ENCODE results near the gene ALPK1.
A peak's percentile ranks its signal among the peaks of the same experiment; 100 is the strongest.
"Not testable (repeated sequence)": the region's sequence is repeated elsewhere in the genome, so short reads cannot be mapped to it uniquely, and the experiment has no call there.

The ALPK1 gene

DNA sequence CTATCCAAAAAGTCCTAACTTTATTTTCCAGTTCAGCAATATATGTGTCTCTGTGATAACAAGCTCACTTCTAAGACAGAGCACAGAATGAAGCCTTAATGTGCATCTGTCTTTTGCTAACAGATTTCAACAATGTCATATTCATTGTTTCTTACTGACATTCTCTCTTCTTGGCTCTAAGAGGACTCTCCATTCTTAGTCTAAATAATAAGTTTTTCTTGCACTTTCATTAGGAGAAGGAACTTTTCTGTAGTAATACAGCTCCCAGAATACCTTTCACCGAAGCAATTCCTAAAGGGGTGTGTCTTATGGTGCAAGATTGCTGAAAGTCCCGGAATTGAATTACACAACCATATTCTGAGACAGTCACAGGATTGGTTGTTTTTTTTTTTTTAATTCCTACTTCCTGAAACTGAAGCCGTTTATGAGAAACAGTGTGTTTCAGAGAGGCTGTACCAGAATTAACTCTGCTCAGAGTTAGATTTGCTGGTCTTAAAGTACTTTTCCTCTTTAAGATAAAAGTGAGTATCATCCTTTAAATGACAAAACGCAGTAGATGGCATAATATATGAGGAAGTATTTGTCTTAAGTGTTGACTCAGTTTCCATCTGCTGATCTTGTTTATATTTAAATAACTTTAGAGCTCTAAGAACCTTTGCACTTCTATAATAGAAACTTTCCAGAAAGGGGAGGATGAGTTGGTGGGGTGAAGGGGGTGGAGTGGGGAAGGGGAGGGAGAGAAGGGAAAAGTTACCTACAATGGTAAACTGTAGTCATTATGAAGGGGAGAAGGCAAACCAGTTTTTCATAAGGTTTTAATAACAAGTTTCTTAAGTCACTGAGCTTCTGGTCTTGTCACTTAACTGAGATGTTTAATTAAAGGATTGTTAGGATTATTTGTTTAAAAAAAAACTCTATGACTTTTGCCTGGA lies at the start of gene ALPK1:
Gene ALPK1, plus strand, starts transcription at position 421 of the 932 bp plus-strand sequence.
- peak in 1 of 2 donors; percentile 59 for DNase-seq

DNA sequence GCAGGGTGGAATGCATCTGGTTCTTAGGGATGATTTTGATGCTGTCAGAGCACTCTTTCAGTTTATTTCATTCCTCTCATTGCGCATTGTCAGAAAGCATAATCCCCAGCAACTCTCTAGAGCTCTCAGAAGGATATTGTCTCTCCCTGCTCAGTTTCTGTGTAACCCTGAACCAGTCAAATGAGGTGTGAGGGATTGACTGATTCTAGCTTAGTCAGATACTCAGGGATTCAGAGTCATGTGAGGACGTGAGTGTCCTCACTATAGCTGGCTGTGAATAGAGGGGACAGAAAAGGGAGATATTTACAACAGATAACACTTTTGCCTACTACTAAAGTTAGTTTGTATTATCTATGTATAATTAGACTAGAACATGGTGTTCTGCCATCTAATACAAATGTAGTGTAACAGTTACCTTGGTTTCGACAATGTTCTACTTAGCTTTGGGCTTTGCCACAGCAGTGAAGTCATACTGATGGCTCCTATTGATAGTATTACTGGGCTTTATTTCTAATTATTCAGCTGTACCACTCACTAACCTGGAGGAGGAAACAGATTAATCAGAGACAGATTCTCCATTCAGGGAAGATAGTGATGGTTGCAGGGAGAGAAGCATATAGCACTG lies 46.0 kb upstream of the ALPK1 start:
- DNase-seq, result no peak

DNA sequence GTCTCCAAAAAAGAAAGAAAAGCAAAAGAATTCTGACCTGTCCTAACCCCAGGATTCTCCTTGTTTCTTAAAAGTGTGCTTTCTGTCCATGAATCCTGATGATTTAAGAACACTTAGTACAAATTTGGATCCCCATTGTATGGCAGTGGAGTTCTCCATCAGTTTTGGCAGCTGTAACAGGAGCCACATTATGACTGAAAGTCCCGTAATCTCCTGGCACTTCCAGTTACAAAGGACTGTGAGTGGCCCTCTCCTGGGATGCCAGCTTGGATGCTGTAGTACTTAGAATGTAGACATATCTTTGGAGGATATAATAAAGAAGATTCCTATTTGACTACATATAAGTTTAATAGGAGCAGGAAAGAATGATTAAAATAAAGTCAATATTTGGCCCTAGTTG lies 44.9 kb upstream of the ALPK1 start:
- no peak for DNase-seq

DNA sequence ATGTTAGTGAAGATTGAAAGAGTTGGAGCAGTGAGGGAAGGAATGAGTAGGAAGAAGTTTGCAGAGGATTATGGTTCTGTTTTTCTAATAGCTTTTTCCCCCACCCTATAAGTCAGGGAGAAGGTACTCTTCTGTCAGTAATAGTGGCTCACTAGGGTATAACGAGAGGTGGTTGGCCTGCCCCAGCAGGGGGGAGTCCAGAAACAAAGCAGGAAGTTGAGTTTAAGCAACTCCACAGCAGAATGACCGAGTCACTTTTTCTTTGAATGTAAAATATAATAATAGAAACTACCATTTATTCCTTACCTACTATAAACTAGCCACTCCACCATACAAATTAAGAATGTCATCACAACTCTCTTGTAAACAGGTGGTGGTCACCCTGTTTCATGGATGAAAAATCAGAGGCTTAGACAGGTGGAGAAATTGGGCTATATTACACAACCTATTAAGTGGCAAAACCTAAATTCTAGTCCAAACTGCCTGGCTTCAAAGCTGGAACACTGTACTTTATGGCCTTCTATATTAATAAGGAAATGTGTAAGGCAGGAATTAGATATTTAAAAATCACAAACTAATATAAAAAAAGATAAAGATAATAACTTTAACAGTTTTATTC lies 43.7 kb upstream of the ALPK1 start:
- no peak for DNase-seq

DNA sequence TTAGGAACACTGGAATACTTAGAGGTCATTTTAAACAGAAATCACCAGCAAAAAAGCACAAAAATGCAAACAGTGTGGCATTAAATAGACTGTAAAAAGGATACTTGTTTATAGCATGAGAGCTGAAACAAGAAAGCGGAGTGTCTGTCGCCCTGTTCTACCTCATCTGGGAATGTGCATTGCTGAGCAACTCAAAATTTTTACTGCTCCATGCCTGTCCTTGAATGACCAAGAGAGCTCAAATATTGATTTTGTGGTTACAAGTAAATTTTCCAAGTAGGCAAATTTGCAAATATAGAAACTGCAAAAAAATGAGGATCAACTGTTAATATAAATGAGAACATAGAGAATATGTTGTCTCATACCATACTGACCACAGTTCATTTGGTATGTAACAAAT lies 40.1 kb upstream of the ALPK1 start:
- no peak for DNase-seq

DNA sequence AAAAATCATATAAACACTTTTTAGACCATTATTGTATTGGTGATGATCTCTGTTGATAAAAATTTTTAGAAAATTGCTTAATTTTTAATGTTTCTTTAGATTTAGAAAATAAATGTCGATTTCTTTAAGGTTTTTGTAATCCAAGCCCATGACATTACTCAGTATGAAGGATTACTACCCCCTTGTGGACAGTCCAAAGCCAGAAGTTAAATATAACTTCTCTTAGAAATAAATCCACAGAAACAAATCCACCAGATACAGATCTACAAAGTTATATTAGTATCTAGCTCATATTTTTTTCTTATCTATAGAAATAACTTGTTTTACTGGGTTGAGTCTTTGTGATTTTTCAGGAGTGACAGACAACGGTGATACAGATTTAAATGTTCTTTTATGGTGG lies 30.3 kb upstream of the ALPK1 start:
- peak in 1 of 2 donors; percentile 38 for DNase-seq

DNA sequence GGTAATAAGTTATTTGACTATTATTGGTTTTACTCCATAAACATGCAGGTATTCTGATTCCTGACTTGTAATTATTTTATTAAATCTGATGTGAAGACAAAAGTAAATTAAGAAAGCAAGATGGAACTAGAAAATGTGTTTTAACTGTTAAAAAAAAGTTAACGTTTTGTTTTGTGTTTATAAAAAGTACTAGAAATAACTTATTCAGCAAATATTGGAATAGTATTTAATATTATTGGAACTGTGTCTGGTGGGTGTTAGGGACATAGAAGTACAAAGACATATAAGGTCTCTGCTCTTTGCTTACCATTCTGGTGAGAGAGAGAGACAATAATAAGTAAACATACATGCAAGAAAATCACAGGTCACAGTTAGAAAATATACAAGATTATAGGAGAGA lies 27.1 kb upstream of the ALPK1 start:
- no peak for DNase-seq

DNA sequence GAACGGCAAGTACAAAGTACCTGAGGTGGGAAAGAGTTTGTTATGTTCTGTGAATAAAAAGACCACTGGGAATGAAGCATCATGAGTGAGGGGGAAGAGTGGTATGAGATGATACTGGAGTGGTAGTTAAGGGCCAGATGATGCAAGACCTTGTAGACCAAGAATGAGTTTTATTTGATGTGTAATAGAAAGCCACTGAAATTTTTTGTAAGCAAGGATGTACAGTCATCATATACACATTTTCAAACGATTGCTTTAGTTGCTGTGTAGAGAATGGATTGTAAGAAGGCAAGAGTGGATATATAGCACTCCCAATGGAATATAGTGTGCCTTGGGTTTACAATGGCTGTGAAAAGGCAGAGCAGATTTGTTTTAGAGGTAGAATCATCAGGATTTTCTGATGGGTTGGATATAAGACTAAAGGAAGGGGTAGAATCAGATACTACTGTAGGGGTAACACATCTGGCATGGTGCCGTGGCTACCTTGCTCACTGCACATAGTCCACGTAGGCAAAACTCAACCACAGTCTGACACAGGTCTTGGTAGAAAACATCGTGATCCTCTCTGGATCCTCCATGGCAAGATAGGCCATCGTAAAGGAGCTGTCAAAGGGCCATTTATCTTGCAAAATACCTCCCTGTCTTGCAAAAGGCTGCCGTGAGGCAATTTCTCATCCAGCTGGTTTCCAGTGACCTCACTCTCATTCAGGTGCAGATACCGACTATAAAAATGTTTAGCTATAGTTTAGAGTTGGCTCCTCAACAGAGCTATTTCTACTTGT lies 26.3 kb upstream of the ALPK1 start:
- DNase-seq, result no peak

DNA sequence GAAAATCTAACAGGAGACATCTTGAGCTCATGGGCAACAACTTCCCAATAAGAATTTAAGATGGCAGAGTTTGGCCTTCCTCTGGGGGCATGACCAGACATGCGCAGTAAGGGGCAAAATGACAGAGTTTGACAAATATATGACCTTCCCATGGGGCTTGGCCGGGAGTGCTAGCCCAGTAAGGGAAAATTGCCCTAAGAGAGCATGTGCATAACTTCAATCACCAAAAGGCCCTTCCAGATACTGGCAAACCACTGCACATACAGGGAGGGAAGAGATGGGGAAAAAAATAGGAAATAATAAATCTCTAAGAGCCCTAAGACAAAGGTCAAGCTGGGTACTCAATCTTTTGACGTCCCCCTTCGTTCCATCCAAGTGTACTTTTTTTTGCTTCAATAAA lies 24.9 kb upstream of the ALPK1 start:
- no peak for DNase-seq

DNA sequence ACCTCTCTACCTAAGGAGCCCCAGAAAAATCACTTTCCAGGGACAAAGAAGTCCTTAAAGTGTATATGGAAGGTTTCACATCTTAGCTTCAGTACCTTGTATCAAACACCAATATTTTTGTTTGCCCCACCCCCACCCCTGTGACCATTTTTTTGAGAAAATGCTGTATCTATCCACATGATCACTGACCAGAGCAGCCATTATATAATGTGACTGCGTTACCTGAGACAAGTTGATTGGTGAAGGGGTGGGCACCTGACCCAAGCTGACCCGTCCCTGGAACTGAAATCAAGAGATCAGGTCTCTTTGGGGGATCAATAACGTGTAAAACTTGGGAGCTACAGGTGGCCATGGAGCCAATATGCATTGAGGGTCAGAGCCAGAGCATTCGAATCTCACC lies 22.2 kb upstream of the ALPK1 start:
- no peak for DNase-seq

DNA sequence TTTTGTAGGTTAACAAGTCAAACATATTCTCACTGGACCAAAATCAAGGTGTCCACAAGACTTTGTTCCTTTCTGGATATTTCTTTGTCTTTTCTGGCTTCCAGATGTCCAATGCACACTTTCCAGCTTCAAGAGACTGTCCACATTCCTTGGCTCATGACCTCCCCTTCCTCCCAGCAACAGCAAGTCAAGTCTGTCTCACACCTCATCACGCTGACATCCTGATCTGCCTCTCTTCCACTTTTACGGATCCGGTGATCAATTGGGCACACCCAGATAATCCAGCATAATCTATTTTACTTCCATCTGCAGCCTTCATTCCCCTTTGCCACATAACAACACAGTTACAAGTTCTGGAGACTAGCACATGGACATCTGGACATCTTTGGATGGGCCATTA lies 21.1 kb upstream of the ALPK1 start:
- DNase-seq, result no peak

DNA sequence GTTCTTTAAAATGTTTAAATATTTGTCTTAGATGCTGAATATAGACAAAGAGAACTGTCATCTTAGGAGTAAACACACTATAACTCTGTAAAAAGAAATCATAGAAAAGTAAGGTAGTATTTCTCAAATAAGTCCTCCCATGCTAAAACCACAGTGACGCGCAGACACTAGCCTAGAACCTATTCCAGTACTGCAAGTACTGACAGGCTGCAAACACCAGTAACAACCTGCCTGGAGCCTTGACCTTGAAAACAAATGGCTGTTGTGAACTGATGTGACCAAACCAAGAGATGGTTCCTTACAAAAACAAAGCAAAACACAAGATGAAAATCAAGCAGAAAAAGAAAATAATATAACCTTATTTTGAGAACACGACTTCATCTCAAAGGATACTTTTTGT lies 19.9 kb upstream of the ALPK1 start:
- no peak for DNase-seq

DNA sequence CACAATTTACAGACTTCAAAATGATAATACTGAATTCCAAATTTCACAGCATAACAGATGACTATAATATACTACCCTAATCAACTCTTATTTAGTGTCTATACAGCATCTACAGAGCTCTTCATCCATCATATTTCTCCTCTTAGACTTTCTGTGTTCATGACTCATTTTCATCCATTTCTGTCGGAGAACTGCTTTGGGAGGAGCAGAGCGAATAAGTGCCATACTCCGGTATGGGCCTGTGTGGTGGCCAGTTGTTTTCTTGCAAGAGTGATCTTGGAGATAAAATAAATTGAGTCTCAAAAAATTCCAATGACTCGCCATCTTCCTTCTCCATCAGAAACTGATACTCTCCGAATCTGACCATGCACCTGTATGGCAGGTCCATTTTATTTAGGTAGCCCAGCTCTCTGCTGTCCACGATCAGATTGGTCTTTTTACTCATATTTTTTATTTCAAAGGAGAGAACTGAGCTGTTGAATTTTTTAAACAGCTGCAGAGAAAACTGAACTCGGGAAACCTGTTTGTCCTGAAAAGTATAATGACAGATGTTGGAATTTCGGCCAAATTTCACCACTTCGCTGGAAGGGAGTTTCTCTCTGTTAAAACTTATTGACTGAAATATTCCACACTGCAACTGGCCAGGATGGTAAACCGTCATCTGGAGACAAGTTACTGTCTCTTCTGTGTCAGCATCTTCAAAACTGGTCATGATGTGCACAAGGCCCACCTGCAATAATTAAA lies 19.3 kb upstream of the ALPK1 start:
- DNase-seq, result no peak

DNA sequence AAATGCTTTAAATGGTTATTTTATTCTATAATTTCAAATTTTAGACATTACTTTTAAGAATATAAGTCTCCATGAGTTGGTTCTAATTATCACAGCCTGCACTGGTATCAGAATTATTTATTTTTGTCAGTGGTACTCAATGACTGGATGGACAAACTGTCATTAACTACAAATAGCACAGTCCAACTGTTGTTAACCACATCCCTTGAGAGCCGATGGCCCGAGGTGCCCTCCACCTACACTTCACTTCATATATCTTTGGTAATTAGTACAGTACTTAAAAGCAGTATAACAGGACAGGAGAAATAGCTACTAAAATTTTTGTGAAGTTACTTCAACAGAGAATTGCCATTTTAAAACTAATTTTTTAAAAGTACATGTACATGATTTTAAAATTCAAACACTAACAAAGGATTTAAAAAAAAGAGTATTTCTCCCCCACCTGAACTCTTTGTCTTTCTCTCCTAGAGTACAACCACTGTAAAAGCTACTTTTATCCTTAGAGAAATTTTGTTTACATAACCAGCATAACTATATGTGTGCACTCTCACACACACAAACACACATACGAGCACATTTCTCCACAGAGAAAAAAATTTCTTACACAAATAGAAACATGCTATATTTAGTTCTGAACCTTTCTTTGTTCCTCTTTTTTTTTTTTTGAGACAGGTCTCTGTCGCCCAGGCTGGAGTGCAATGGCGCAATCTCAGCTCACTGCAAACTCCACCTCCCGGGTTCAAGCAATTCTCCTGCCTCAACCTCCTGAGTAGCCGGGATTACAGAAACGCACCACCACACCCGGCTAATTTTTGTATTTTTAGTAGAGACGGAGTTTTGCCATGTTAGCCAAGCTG lies 17.9 kb upstream of the ALPK1 start:
- DNase-seq, result peak in 1 of 2 donors; percentile 40

DNA sequence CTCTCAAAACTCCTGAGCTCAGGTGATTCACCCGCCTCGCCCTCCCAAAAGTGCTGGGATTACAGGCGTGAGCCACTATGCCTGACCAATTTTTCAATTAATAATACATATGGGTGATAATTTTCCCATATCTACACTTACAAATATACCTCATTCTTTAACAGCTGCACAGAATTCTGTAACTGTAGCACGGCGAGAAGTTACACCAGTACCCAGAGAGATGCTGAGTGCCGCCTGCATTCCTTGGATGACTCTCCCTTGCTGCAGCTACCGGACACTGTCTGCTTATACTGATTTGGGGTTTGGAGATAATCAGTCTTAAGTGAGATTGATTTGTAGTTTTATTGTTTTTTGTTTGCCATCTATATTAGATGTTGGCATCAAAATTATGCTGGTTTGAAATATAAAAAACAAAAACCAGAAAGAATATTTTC lies 17.3 kb upstream of the ALPK1 start:
- no peak for DNase-seq

DNA sequence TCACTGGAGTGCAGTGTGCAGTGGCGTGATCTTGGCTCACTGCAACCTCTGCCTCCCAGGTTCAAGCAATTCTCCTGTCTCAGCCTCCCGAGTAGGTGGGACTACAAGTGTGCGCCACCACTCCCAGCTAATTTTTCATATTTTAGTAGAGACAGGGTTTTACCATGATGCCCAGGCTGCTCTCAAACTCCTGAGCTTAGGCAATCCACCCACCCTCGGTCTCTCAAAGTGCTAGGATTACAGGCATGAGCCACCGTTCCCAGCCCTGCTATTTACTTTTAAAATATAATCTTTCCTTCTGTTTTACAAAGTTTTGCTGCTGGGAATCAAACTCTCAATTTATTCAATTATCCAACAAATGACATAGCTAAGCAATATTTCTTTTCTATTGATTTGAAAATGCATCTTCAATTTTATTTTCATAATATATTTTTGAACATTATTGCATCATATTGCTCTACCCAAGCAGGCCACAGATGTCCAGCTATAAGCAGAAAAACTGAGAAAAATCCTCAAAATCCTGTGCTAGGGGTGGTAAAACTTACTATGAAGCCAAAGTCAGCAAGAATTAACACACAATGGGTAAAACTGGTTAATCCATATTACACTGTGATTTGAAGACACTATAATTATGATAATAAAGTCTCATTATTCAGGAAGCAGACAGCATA lies 16.6 kb upstream of the ALPK1 start:
- no peak for DNase-seq

DNA sequence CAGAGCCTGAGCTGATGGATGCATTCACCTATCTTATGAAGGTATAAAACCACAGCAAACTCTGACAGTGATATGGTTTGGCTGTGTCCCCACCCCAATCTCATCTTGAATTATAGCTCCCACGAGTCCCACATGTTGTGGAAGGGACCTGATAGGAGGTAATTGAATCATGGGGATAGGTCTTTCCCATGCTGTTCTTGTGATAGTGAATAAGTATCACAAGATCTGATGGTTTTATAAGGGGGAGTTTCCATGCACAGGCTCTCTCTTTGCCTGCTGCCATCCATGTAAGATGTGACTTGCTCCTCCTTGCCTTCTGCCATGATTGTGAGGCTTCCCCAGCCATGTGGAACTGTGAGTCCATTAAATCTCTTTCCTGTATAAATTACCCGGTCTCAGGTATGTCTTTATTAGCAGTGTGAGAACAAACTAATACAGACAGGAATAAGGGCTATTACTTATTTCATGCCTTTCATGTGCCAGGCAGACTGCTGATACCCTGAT lies 15.2 kb upstream of the ALPK1 start:
- DNase-seq, result not testable (repeated sequence)

DNA sequence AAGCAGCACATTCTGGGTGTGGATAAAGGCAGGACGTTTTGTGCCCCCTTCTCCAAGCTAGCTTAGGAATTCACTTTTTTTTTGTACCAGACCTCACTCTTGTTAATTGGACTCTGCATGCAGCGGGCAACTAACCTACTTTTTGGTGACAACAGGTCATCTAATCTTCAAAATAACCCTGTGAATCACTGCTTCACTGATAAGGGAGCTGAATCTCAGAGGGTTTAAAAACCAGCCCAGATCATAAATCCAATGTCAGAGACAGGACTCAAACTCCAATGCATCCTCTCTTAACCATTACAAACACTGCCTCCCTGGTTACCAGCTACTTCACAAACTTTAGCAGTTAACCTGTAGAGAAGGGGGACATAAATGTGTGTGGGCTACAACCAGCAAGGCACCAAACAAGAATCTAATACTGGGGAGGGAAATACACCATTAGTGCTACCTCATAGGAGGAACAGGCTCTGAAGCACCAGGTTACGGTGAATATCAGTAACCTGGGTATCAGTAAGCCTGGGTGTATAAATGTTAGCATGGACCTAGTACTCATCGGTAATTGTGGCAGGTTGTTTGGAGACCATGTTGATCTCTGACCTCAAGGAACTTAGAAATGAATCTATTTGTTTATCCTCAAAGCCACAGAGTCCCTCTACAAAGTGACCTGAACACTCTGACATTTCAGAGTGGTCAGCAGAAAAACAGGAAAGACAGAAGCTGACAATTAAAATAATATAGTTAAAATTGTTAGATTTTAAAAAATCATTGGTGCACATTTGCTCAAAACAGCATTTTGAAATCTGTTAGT lies 14.1 kb upstream of the ALPK1 start:
- no peak for DNase-seq

DNA sequence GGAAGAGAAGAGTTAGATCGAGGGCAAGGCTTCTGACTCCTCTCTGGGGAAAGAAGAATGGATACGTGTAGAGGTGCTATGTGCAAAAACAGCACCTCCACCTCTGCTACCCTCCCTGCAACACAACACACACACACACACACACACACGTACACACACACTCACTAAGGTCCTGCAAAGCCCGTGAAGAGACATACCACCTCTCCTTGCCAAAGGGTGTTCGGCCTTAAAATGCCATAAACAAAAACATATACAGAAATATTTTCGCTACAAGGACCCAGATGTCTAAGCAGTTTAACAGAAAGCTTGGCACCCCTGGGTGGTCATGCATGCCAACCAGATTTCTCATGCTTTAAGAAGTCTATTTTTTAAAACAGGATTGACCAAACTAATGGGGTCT lies 13.0 kb upstream of the ALPK1 start:
- DNase-seq, result peak in 1 of 2 donors; percentile 35
